HG03558 (cell line): ENCODE results near the gene ACAD11.

ENCODE experiments used
- ATAC-seq: cut with Tn5 transposase; IDR thresholded peaks from one replicate; pipeline ENCODE4 v1.9.1; 2021; ENCODE audit warnings: moderate number of reproducible peaks; ENCODE audit not compliant: unreplicated experiment; ENCODE audit errors: extremely low read depth

ACAD11 gene

DNA sequence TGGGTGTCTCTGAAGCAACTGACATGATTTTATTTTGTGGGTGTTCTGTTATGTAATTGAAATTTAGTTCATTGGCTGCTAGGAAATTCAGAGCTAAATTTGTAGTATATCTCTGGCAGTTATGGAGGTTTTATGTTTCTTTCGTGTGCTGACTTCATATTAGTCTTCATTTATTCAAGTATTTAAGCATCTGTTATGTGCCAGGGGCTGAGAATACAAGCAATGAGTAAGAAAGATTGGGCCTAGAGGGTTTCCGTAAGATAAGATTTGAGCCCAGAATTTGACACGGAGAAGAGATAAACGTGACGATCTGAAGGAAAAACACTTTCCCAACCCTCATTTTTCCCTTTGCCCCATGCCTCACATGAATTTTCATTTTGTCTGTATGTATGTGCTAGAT lies 137.7 kb downstream of the ACAD11 start:
- ATAC-seq: no peak

DNA sequence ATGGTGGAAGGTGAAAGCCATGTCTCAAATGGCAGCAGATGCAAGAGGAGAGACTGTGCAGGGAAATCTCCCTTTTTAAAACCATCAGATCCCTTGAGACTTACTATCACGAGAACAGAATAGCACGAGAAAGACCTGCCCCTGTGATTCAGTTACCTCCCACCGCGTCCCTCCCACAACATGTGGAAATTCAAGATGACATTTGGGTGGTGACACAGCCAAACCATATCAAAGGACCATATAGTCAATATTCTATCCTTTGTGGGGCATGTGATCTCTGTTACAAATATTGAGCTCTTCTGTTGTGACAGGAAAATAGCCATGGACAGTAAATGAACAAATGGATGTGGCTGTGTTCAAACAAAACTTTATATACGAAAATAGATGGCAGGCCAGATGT lies 139.7 kb downstream of the ACAD11 start:
- no peak for ATAC-seq

DNA sequence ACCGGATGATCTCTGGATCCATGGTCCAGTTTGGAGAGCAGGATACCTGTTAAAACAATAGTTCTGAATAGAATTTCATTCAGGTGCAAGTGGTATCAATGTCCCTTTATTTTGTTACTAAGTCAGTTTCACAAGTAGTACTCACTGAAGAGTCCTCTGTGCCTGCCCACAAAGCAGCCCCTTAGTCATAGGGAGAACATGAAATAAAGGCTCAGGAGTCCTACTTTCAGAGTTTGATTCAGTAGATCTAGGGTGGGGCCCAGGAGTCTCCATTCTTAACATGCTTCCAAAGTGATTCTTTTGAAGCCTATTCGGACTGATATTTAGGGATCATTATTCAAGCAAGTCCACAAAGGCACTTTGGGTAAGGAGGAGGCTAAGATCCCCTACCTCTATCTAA lies 142.3 kb downstream of the ACAD11 start:
- no peak for ATAC-seq

DNA sequence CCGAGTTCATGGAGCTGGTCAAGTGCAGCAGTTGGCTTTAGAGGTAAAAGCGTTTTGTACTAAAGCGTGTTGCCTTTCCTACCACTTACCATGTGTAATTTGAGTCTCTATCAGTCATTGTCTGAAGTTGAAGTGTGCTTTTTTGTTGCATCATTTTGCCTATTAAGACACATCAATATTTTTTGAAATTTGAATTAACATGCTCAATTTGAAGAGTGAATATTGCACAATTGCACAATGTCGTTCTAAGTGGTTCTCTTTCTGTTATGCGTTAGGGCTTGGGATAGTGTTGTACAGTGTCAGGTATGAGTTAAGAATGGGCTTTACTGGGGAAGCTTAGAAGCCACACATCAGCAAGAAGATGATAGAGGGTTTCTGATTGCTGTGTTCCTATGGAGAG lies 146.6 kb downstream of the ACAD11 start:
- ATAC-seq: no peak

GRCh38 chr3:132509506-132509905 lies 150.1 kb downstream of the ACAD11 start:
- no peak for ATAC-seq

DNA sequence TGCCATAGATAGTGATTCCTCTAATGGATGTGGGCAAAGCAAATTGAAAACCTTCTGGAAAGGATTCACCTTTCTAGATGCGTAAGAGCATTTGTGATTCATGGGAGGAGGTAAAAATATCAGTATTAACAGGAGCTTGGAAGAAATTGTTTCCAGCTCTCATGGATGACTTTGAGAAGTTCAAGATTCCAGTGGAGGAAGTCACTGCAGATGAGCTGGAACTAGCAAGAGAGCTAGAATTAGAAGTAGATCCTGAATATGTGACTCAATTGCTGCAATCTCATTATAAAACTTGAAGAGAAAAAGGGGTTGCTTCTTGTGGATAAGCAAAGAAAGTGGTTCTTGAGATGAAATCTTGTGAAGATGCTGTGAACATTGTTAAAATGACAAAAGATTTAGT lies 150.5 kb downstream of the ACAD11 start:
- ATAC-seq: no peak
